GM12872 (cell line): ENCODE results near the gene NTSR2.

Experiments used
- CTCF ChIP-seq: IDR thresholded peaks from 3 replicates; pipeline ENCODE4 v1.5.1; 2011; ENCODE audit warnings: low read depth, mild to moderate bottlenecking, low read length, moderate library complexity; ENCODE audit not compliant: insufficient read depth

Gene NTSR2

GRCh38 chr2:11663427-11663826, 6.6 kb downstream of the NTSR2 start:
- no peak for TF ChIP-seq CTCF

GRCh38 chr2:11662882-11663281, 7.1 kb downstream of the NTSR2 start:
- no peak for TF ChIP-seq CTCF

GRCh38 chr2:11661891-11662435, 8.0 kb downstream of the NTSR2 start:
- TF ChIP-seq CTCF, result no peak

- no peak for TF ChIP-seq CTCF
Observed at GRCh38 chr2:11659851-11660250, 10.1 kb downstream of the NTSR2 start.

GRCh38 chr2:11659115-11659475, 10.9 kb downstream of the NTSR2 start:
- no peak for TF ChIP-seq CTCF

- no peak for TF ChIP-seq CTCF
Observed at GRCh38 chr2:11658208-11659114, 11.5 kb downstream of the NTSR2 start.

GRCh38 chr2:11657646-11658045, 12.3 kb downstream of the NTSR2 start:
- no peak for TF ChIP-seq CTCF
